ENCODE results near the gene MTNR1B. TPM values are rescaled to one million over a fixed set of nuclear protein-coding genes. Genes with fewer than 3 reads are reported as not detected.

MTNR1B gene
- total RNA-seq, 1 experiment from 2014 or later, result not detected

DNA sequence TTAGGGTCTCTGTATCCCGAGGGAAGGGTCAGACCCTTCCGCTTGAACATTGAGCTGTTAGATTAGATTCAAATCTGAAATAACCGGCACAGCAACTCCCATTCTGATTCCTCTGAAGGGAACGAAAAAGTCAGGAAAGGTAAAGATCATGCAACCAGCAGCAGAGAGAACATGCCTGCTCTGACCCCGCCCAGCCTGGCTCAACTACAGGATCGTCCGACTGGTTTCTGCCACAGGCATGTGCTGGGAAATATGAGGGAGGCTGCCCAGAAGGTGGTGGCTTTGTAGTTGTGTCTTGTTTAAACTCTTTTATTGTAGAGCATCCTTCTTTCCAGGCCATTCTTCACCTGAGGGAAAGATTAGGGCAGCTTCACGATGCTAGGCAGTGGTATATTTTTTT, 5.0 kb upstream of the MTNR1B start (continued):
- TF ChIP-seq, protein P1, sequence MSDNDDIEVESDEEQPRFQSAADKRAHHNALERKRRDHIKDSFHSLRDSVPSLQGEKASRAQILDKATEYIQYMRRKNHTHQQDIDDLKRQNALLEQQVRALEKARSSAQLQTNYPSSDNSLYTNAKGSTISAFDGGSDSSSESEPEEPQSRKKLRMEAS (IDR thresholded peaks at IDR 0.05), result no peak
- TF ChIP-seq RAD21 (IDR thresholded peaks at IDR 0.05; ENCODE audit: low read depth) (no peak), TCF7L2 (IDR thresholded peaks at IDR 0.05; ENCODE audit: borderline replicate concordance, extremely low read depth, insufficient read depth, insufficient read length) (no peak)

DNA sequence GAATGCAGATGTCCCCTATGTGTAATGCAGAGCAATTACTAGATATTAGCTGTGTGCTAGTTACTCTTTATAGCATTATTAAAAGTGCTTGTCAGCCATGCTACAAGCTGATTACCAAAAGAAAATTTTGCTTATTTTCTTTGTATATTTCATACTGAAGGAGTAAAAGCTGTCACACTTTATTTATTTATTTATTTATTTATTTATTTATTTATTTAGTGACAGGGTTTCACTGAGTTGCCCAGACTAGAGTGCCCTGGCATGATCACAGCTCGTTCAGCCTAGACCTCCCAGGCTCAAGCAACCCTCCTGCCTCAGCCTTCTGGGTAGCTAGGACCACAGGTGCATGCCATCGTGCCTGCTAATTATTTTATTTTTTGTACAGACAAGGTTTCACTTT, 4.3 kb upstream of the MTNR1B start:
- H3K4me2 ChIP-seq (ENCODE audit: low read length), result no peak overlapping the region
- no peaks in the 10 kb centered on the region for H3K4me1 ChIP-seq (ENCODE audit: control insufficient read depth in 1 of 2, insufficient read depth in 2 of 2, low read length in 2 of 2)
- no peaks in the 10 kb centered on the region for H3K36me3 ChIP-seq (ENCODE audit: control insufficient read depth in 1 of 2, insufficient read depth in 2 of 2, low read length in 2 of 2)
- RAD21 ChIA-PET (ENCODE audit: low non-redundant PET in 1 of 2, low total read pairs in 2 of 2, uncharacterized antibody in 2 of 2, unreplicated experiment in 2 of 2), result no interaction called here
- H4K20me1 ChIP-seq (ENCODE audit: insufficient read depth), result no peaks in the 10 kb centered on the region
- H2AFZ ChIP-seq (ENCODE audit: low read depth, low read length, poor library complexity, severe bottlenecking), result no peak overlapping the region
- intact Hi-C loops (cut with micrococcal nuclease), result no loop called here
- ATAC-seq (no peak), DNase-seq (ENCODE audit: low read depth, low spot score) (no peak)
- no TSS peak for BruUV-seq (replicated peaks)
- CTCF ChIA-PET, result interaction anchor here (1.6 to 1.9 kb wide), 2 partner anchors 23 to 261 kb away, joined by 3 to 5 read pairs; no protein-coding TSS in a partner anchor
- POLR2A ChIA-PET, result no interaction called here
- no peaks in the 10 kb centered on the region for H3K79me2 ChIP-seq (ENCODE audit: insufficient read depth, low read length)
- no peaks in the 10 kb centered on the region for H3K9me3 ChIP-seq (ENCODE audit: control insufficient read depth in 1 of 2, insufficient read depth in 1 of 2, low read depth in 1 of 2, low read length in 2 of 2)
- H3K9me2 ChIP-seq (ENCODE audit: insufficient read depth), result no peaks in the 10 kb centered on the region
- no peaks in the 10 kb centered on the region for H3K27me3 ChIP-seq (ENCODE audit: insufficient read depth, low read length)
- no peak overlapping the region for H3K4me3 ChIP-seq (replicated peaks in 1 of 2; ENCODE audit: low read depth in 1 of 2, low read length in 2 of 2)
- no peak overlapping the region for H3K9ac ChIP-seq (ENCODE audit: low read length)
- no peak overlapping the region for H3K27ac ChIP-seq (ENCODE audit: low read depth, low read length)
- TF ChIP-seq EZH2 (IDR thresholded peaks at IDR 0.05) (no peak), RAD21 (IDR thresholded peaks at IDR 0.05; ENCODE audit: low read depth) (no peak), POLR2A (IDR thresholded peaks at IDR 0.05; ENCODE audit: borderline replicate concordance, extremely low read depth, insufficient read depth, insufficient read length) (no peak), CEBPB (IDR thresholded peaks at IDR 0.05; ENCODE audit: low read depth) (no peak), FOSL1 (IDR thresholded peaks at IDR 0.05; ENCODE audit: low read depth) (no peak), SIN3A (IDR thresholded peaks at IDR 0.05; ENCODE audit: low read depth) (no peak), JUND (IDR thresholded peaks at IDR 0.05) (no peak), ZFX (IDR thresholded peaks at IDR 0.05) (no peak), EZH2phosphoT487 (IDR thresholded peaks at IDR 0.05; ENCODE audit: borderline replicate concordance) (no peak), ELF1 (IDR thresholded peaks at IDR 0.05; ENCODE audit: borderline replicate concordance, low read depth) (no peak), POLR2AphosphoS5 (IDR thresholded peaks at IDR 0.05; ENCODE audit: low read depth, low read length) (no peak), EGR1 (IDR thresholded peaks at IDR 0.05; ENCODE audit: low read depth) (no peak), YY1 (IDR thresholded peaks at IDR 0.05; ENCODE audit: extremely low read depth, insufficient replicate concordance, low read depth, low read length) (no peak)
- TF ChIP-seq, protein P2, sequence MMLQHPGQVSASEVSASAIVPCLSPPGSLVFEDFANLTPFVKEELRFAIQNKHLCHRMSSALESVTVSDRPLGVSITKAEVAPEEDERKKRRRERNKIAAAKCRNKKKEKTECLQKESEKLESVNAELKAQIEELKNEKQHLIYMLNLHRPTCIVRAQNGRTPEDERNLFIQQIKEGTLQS (IDR thresholded peaks at IDR 0.05), result no peak
- TF ChIP-seq, protein P3, sequence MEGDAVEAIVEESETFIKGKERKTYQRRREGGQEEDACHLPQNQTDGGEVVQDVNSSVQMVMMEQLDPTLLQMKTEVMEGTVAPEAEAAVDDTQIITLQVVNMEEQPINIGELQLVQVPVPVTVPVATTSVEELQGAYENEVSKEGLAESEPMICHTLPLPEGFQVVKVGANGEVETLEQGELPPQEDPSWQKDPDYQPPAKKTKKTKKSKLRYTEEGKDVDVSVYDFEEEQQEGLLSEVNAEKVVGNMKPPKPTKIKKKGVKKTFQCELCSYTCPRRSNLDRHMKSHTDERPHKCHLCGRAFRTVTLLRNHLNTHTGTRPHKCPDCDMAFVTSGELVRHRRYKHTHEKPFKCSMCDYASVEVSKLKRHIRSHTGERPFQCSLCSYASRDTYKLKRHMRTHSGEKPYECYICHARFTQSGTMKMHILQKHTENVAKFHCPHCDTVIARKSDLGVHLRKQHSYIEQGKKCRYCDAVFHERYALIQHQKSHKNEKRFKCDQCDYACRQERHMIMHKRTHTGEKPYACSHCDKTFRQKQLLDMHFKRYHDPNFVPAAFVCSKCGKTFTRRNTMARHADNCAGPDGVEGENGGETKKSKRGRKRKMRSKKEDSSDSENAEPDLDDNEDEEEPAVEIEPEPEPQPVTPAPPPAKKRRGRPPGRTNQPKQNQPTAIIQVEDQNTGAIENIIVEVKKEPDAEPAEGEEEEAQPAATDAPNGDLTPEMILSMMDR (IDR thresholded peaks at IDR 0.05 in 2 of 3, conservative IDR thresholded peaks at IDR 0.05 in 1 of 3; ENCODE audit: borderline replicate concordance in 1 of 3, insufficient read depth in 1 of 3, low read depth in 2 of 3, low read length in 2 of 3), result no peak
- TF ChIP-seq, protein P1 (IDR thresholded peaks at IDR 0.05), result no peak
- TF ChIP-seq, protein P4, sequence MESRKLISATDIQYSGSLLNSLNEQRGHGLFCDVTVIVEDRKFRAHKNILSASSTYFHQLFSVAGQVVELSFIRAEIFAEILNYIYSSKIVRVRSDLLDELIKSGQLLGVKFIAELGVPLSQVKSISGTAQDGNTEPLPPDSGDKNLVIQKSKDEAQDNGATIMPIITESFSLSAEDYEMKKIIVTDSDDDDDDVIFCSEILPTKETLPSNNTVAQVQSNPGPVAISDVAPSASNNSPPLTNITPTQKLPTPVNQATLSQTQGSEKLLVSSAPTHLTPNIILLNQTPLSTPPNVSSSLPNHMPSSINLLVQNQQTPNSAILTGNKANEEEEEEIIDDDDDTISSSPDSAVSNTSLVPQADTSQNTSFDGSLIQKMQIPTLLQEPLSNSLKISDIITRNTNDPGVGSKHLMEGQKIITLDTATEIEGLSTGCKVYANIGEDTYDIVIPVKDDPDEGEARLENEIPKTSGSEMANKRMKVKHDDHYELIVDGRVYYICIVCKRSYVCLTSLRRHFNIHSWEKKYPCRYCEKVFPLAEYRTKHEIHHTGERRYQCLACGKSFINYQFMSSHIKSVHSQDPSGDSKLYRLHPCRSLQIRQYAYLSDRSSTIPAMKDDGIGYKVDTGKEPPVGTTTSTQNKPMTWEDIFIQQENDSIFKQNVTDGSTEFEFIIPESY (IDR thresholded peaks at IDR 0.05; ENCODE audit: extremely low read depth, insufficient replicate concordance, low read length), result no peak

All from HCT116 (cell line).